HepG2 (cell line): Measurements from ENCODE around the gene KCNH8. TPM values are rescaled to one million over a fixed set of nuclear protein-coding genes. Genes with fewer than 3 reads are reported as not detected.

Experiments
- ATAC-seq: fragments of 200-7000 bp; cut with Tn5 transposase; 3 replicates; pipeline ENCODE4 v1.9.1; 2020; ENCODE audit warnings: mild to moderate bottlenecking, moderate library complexity
- BruUV-seq: library from RNA; stranded (reverse); fragments of 400-500 nt; replicated peaks from 2 replicates; lab custom pipeline; 2021; lab: Mats Ljungman, UMichigan
- CTCF ChIA-PET: fragments of 300-600 bp; formaldehyde crosslinking; extraction: SDS; loops from one replicate; lab custom pipeline; 2021; ENCODE audit warnings: low total read pairs, inconsistent platforms, low intra/inter-chr PET ratio; lab: Yijun Ruan, JAX
- POLR2A ChIA-PET: fragments of 350-600 bp; sonication (Branson Sonifier 250); formaldehyde crosslinking; loops from one replicate; lab custom pipeline; 2020; ENCODE audit warnings: antibody characterized with exemption, inconsistent platforms; lab: Yijun Ruan, JAX
- DNase-seq: peaks from one replicate; pipeline ENCODE4 v3.0.0-alpha.2; 2015; ENCODE audit warnings: low spot score
- FAIRE-seq: peaks from 3 replicates; lab custom pipeline; 2011; peaks lifted over from hg19 to GRCh38; lab: Jason Lieb, UNC
- H2AFZ ChIP-seq: one replicate; pipeline ENCODE4 v1.6.1; 2011; ENCODE audit warnings: low read length, inconsistent platforms
- H3K27ac ChIP-seq: fragments of 300-600 bp; 3 replicates; pipeline ENCODE4 v1.8.0; 2011; ENCODE audit warnings: mixed run types, mild to moderate bottlenecking, mixed read lengths, low read length, inconsistent platforms; ENCODE audit not compliant: insufficient read depth; ENCODE audit errors: extremely low read length
- H3K27me3 ChIP-seq, 2 experiments: fragments of 200-600 bp in 1 of 2; 2 replicates in 1 of 2; 3 replicates in 1 of 2; pipeline versions ENCODE4 v1.6.0 to v1.8.0; 2011; ENCODE audit warnings: low read length in 2 of 2, mild to moderate bottlenecking in 2 of 2, moderate library complexity in 2 of 2, inconsistent platforms in 1 of 2; ENCODE audit not compliant: insufficient read depth in 2 of 2, control insufficient read depth in 1 of 2
- H3K36me3 ChIP-seq, 2 experiments: fragments of 200-600 bp in 1 of 2; replicated peaks in 1 of 2; 2 replicates in 1 of 2; 3 replicates in 1 of 2; pipeline versions ENCODE4 v1.5.1 to v1.8.0; 2011; ENCODE audit warnings: low read length in 2 of 2, inconsistent platforms in 1 of 2; ENCODE audit not compliant: insufficient read depth in 2 of 2, control insufficient read depth in 1 of 2
- H3K4me1 ChIP-seq: 2 replicates; pipeline ENCODE4 v1.5.1; 2012; ENCODE audit warnings: low read length, inconsistent platforms; ENCODE audit not compliant: insufficient read depth
- H3K4me2 ChIP-seq: 2 replicates; pipeline ENCODE4 v1.6.0; 2011; ENCODE audit warnings: low read depth, low read length, inconsistent platforms
- H3K4me3 ChIP-seq, 3 experiments: fragments of 200-600 bp in 1 of 3; sonication (generic), shearing (Covaris generic) in 1 of 3; replicated peaks in 1 of 3; 2 replicates each; pipeline ENCODE4 v1.5.1; 2011 to 2016; ENCODE audit warnings: low read length in 3 of 3, inconsistent platforms in 2 of 3, low read depth in 2 of 3, mild to moderate bottlenecking in 2 of 3, control low read depth in 1 of 3, mixed read lengths in 1 of 3; ENCODE audit not compliant: insufficient read depth in 1 of 3
- H3K79me2 ChIP-seq: one replicate; pipeline ENCODE4 v1.6.1; 2011; ENCODE audit warnings: low read length, inconsistent platforms; ENCODE audit not compliant: insufficient read depth
- H3K9ac ChIP-seq: 2 replicates; pipeline ENCODE4 v1.6.0; 2011; ENCODE audit warnings: mild to moderate bottlenecking, low read depth, low read length, inconsistent platforms; ENCODE audit not compliant: insufficient read depth
- H3K9me3 ChIP-seq: 2 replicates; pipeline ENCODE4 v1.5.1; 2012; ENCODE audit warnings: mild to moderate bottlenecking, low read length
- H4K20me1 ChIP-seq: 2 replicates; pipeline ENCODE4 v1.6.0; 2011; ENCODE audit warnings: inconsistent platforms, mild to moderate bottlenecking, low read length, moderate library complexity; ENCODE audit not compliant: insufficient read depth
- ADNP ChIP-seq: sonication (generic); formaldehyde crosslinking; IDR thresholded peaks from 2 replicates; pipeline ENCODE4 v1.4.0; 2020; ENCODE audit warnings: missing genetic modification reagents
- GLI4 ChIP-seq: sonication (generic); formaldehyde crosslinking; IDR thresholded peaks from 2 replicates; pipeline ENCODE4 v1.5.1; 2020; ENCODE audit warnings: missing genetic modification reagents, mild to moderate bottlenecking, moderate library complexity, borderline replicate concordance
- TCF7L2 ChIP-seq: IDR thresholded peaks from 2 replicates; pipeline ENCODE4 v1.6.1; 2011; ENCODE audit warnings: mild to moderate bottlenecking, low read depth, low read length, moderate library complexity
- TEAD3 ChIP-seq: optimal IDR thresholded peaks from 2 replicates; pipeline ENCODE3; 2016; ENCODE audit warnings: borderline replicate concordance
- ZFY ChIP-seq: sonication (generic); formaldehyde crosslinking; IDR thresholded peaks from 2 replicates; pipeline ENCODE4 v1.4.0; 2020; ENCODE audit warnings: missing genetic modification reagents
- ZNF337 ChIP-seq: sonication (generic); formaldehyde crosslinking; IDR thresholded peaks from 2 replicates; pipeline ENCODE4 v1.5.1; 2020; ENCODE audit warnings: missing genetic modification reagents, low read depth, mild to moderate bottlenecking, borderline replicate concordance
- ZNF614 ChIP-seq: IDR thresholded peaks from 2 replicates; pipeline ENCODE4 v1.6.1; 2018; ENCODE audit warnings: missing biosample characterization, missing genetic modification reagents, inconsistent platforms, borderline replicate concordance
- ZNF7 ChIP-seq: IDR thresholded peaks from 2 replicates; pipeline ENCODE4 v1.6.1; 2016; ENCODE audit warnings: missing biosample characterization, missing genetic modification reagents
- WGBS: methylation state at CpG from one replicate; pipeline ENCODE4 v1.1.6; 2017; ENCODE audit warnings: low lambda C conversion rate; 5-methylcytosine and 5-hydroxymethylcytosine counted together
- in situ Hi-C: cut with HindIII; loops from 2 replicates; pipeline ENCODE4 v1.10.0; 2017; ENCODE audit warnings: low pct_unique_long_range_greater_than_20kb; ENCODE audit not compliant: extremely low pct_ligation_motif_present
- intact Hi-C: fragments of 100-400 bp; cut with micrococcal nuclease; formaldehyde crosslinking; loops from one replicate; pipeline ENCODE4 v1.10.0; 2022; ENCODE audit not compliant: unreplicated experiment
- polyA plus RNA-seq, 8 experiments: library from polyadenylated mRNA; depleted of rRNA in 3 of 8; stranded (reverse) in 7 of 8; unstranded in 1 of 8; fragments of >200 nt; fragmentation: Illumina TruSeq in 4 of 8; extraction: Trizol in 4 of 8; gene quantifications; 2 replicates each; pipeline versions ENCODE4 v1.2.1 to v1.2.3, GENCODE V29; 2011 to 2016; ENCODE audit warnings: low read depth in 4 of 8, missing spikeins in 1 of 8, mixed read lengths in 1 of 8; ENCODE audit not compliant: insufficient read depth in 1 of 8
- total RNA-seq, 5 experiments: library from RNA; depleted of rRNA; stranded (reverse); fragments of >200 nt; fragmentation: Illumina TruSeq; extraction: Trizol; gene quantifications; 2 replicates each; pipeline ENCODE4 v1.2.3, GENCODE V29; 2016; ENCODE audit warnings: low read depth in 1 of 5
- TF ChIP-seq, protein P1 (sequence below): conservative IDR thresholded peaks from 2 replicates; pipeline ENCODE4 v1.6.1; 2018; ENCODE audit warnings: missing genetic modification reagents
- TF ChIP-seq, protein P2 (sequence below): sonication (generic); formaldehyde crosslinking; IDR thresholded peaks from 2 replicates; pipeline ENCODE4 v1.5.1; 2020; ENCODE audit warnings: mild to moderate bottlenecking, missing genetic modification reagents, borderline replicate concordance

The KCNH8 gene
- total and polyA plus RNA-seq, 2 of the 13 experiments (the other 11 are each of a cell fraction or from before 2014, with no cell fraction given) = 0.04 TPM; not detected in 1

DNA sequence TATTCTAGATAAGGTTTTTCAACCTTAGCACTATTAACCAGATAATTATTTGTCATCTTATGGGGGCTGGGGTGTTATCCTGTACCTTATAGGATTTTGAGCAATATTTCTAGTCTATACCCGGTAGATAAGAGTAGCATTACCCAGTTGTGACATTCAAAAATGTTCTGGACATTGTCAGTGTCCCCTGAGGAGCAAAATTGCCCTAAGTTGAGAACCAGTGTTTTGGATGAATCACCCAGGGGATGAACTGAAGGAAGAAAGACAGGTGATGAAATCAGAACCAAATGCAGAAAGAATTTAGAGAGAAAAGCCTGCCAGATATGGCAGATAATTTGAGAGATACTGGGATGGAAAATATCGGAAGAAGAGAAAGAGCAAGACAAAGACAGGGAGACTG, 58.2 kb downstream of the KCNH8 start:
- H4K20me1 ChIP-seq = no peaks in the 10 kb centered on the region
- no peaks in the 10 kb centered on the region for H3K79me2 ChIP-seq
- no peak for FAIRE-seq
- H3K4me1 ChIP-seq = no peaks in the 10 kb centered on the region
- ChIA-PET POLR2A (no interaction called here), CTCF (no interaction called here)
- H3K27ac ChIP-seq = no peak overlapping the region
- intact Hi-C loops = no loop called here
- in situ Hi-C loops = no loop called here
- H2AFZ ChIP-seq = no peak overlapping the region
- no peak for TF ChIP-seq ADNP (CRISPR knock-in tag)
- no peak for TF ChIP-seq GLI4 (CRISPR knock-in tag)
- TF ChIP-seq, protein P1, sequence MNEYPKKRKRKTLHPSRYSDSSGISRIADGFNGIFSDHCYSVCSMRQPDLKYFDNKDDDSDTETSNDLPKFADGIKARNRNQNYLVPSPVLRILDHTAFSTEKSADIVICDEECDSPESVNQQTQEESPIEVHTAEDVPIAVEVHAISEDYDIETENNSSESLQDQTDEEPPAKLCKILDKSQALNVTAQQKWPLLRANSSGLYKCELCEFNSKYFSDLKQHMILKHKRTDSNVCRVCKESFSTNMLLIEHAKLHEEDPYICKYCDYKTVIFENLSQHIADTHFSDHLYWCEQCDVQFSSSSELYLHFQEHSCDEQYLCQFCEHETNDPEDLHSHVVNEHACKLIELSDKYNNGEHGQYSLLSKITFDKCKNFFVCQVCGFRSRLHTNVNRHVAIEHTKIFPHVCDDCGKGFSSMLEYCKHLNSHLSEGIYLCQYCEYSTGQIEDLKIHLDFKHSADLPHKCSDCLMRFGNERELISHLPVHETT (CRISPR knock-in tag) = no peak
- no peak for TF ChIP-seq ZFY
- no peaks in the 10 kb centered on the region for H3K36me3 ChIP-seq
- H3K4me2 ChIP-seq = no peak overlapping the region
- no peak for ATAC-seq
- BruUV-seq = no TSS peak
- no peaks in the 10 kb centered on the region for H3K9me3 ChIP-seq
- no peak overlapping the region for H3K9ac ChIP-seq
- no peaks in the 10 kb centered on the region for H3K27me3 ChIP-seq
- DNase-seq = no peak
- 20% methylated on average over 2 of the region's 2 CpGs for WGBS
- no peak overlapping the region for H3K4me3 ChIP-seq

DNA sequence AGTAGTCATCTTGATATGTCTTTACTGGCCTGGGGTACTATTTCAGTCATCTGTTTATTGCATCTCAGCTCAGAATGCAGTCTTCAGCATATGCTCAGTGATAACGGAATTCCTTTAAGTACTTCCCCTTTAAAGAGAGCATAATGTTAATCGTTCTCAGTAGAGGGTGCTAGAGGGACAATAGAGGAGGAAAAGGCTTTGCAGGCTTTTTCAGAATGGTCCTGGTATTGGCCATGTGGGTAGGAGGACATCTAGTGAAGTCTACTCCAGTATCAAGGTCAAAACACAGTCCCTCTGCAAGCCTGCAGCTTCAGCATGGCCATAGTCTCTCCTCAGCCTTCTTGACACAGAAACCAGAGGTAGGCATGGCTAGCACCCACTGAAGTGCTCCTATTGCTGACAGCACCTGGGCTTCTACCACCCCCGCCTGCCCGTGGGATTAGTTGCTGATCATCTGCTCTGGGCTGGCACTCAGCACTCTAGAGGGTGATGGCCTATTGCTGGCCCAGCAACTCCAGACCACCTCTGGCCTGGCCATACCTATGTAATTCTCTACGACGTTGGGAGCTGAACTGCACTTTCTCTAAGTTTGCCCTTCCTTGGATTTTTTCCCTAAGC, 65.4 kb downstream of the KCNH8 start:
- in situ Hi-C loops (no loop called here), intact Hi-C loops (no loop called here)
- CTCF ChIA-PET = no interaction called here
- Histone ChIP-seq H3K27ac (no peak overlapping the region), H3K9me3 (no peaks in the 10 kb centered on the region), H3K4me3 (no peak overlapping the region), H3K4me2 (no peak overlapping the region)
- FAIRE-seq = no peak
- no TSS peak for BruUV-seq
- no peak for TF ChIP-seq ZNF614 (CRISPR knock-in tag)
- TF ChIP-seq, protein P2, sequence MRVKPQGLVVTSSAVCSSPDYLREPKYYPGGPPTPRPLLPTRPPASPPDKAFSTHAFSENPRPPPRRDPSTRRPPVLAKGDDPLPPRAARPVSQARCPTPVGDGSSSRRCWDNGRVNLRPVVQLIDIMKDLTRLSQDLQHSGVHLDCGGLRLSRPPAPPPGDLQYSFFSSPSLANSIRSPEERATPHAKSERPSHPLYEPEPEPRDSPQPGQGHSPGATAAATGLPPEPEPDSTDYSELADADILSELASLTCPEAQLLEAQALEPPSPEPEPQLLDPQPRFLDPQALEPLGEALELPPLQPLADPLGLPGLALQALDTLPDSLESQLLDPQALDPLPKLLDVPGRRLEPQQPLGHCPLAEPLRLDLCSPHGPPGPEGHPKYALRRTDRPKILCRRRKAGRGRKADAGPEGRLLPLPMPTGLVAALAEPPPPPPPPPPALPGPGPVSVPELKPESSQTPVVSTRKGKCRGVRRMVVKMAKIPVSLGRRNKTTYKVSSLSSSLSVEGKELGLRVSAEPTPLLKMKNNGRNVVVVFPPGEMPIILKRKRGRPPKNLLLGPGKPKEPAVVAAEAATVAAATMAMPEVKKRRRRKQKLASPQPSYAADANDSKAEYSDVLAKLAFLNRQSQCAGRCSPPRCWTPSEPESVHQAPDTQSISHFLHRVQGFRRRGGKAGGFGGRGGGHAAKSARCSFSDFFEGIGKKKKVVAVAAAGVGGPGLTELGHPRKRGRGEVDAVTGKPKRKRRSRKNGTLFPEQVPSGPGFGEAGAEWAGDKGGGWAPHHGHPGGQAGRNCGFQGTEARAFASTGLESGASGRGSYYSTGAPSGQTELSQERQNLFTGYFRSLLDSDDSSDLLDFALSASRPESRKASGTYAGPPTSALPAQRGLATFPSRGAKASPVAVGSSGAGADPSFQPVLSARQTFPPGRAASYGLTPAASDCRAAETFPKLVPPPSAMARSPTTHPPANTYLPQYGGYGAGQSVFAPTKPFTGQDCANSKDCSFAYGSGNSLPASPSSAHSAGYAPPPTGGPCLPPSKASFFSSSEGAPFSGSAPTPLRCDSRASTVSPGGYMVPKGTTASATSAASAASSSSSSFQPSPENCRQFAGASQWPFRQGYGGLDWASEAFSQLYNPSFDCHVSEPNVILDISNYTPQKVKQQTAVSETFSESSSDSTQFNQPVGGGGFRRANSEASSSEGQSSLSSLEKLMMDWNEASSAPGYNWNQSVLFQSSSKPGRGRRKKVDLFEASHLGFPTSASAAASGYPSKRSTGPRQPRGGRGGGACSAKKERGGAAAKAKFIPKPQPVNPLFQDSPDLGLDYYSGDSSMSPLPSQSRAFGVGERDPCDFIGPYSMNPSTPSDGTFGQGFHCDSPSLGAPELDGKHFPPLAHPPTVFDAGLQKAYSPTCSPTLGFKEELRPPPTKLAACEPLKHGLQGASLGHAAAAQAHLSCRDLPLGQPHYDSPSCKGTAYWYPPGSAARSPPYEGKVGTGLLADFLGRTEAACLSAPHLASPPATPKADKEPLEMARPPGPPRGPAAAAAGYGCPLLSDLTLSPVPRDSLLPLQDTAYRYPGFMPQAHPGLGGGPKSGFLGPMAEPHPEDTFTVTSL = no peak
- no peak for TF ChIP-seq TEAD3
- TF ChIP-seq TCF7L2 = no peak
- no peak for TF ChIP-seq ZNF337 (CRISPR knock-in tag)
- TF ChIP-seq ZNF7 (CRISPR knock-in tag) = no peak
- TF ChIP-seq, all 625 proteins: peak for 0
- no peaks in the 10 kb centered on the region for H3K79me2 ChIP-seq
- H3K9ac ChIP-seq = no peak overlapping the region
- POLR2A ChIA-PET = no interaction called here
- 11% methylated on average over 6 of the region's 6 CpGs for WGBS
- peak; percentile 4 for DNase-seq
- no peaks in the 10 kb centered on the region for H3K4me1 ChIP-seq
- no peak for ATAC-seq
- H4K20me1 ChIP-seq = no peaks in the 10 kb centered on the region
- H2AFZ ChIP-seq = no peak overlapping the region
- no peaks in the 10 kb centered on the region for H3K27me3 ChIP-seq
- H3K36me3 ChIP-seq = no peaks in the 10 kb centered on the region
